Measurements from ENCODE around the gene MRPS2. TPM values are rescaled to one million over a fixed set of nuclear protein-coding genes. Genes with fewer than 3 reads are reported as not detected.

MRPS2 gene
- total and polyA plus RNA-seq, 2 donors (not counting 3 experiments of a cell fraction or from before 2014, with no cell fraction given) = 50.8 to 231 TPM

- intact Hi-C loops (cut with micrococcal nuclease) (loop anchor here (5.0 kb wide), 1 partner anchor 100 kb away; no protein-coding TSS in a partner anchor), dilution Hi-C loops (cut with MboI; ENCODE audit: extremely low pct_ligation_motif_present, low sequenced_read_pairs) (no loop called here)
- no peak overlapping the region for H2AFZ ChIP-seq (ENCODE audit: low read depth, low read length)
- no peaks in the 10 kb centered on the region for H3K27me3 ChIP-seq (ENCODE audit: control insufficient read depth in 2 of 2, insufficient read depth in 2 of 2, low read length in 2 of 2)
- ChIA-PET CTCF (no interaction called here), POLR2A (no interaction called here)
- H3K9me3 ChIP-seq (replicated peaks; ENCODE audit: control insufficient read depth, insufficient read depth, low read length) = no peaks in the 10 kb centered on the region
- BruUV-seq (replicated peaks) = no TSS peak
- H3K36me3 ChIP-seq (ENCODE audit: control insufficient read depth in 2 of 2, extremely low read depth in 1 of 2, insufficient read depth in 2 of 2, low read length in 2 of 2) = peaks cover 2 to 28% of the 10 kb centered on the region in 2 experiments
- peaks cover 21% of the 10 kb centered on the region for H3K79me2 ChIP-seq (ENCODE audit: control insufficient read depth, insufficient read depth, low read length)
- DNase-seq (ENCODE audit: low read depth, low spot score) = no peak
- no peaks in the 10 kb centered on the region for H4K20me1 ChIP-seq (replicated peaks; ENCODE audit: control insufficient read depth, extremely low read depth, insufficient read depth, low read length)
- no peak for FAIRE-seq
- no peak overlapping the region for H3K27ac ChIP-seq (ENCODE audit: insufficient read depth, low read depth, low read length)
- no peaks in the 10 kb centered on the region for H3K9me1 ChIP-seq (replicated peaks; ENCODE audit: control insufficient read depth, extremely low read depth, insufficient read depth, low read length)
- peaks cover 14% of the 10 kb centered on the region for H3K4me1 ChIP-seq (ENCODE audit: control insufficient read depth, extremely low read depth, insufficient read depth, low read length)
- no peak overlapping the region for H3K9ac ChIP-seq (replicated peaks; ENCODE audit: extremely low read depth, insufficient read depth, low read length)
- H3K4me3 ChIP-seq (replicated peaks in 1 of 3; ENCODE audit: insufficient read depth in 1 of 3, low read depth in 1 of 3, low read length in 3 of 3) = no peak overlapping the region
- no peak for TF ChIP-seq FOS (IDR thresholded peaks at IDR 0.05; ENCODE audit: borderline replicate concordance, insufficient read depth, low read length)
- TF ChIP-seq JUN (IDR thresholded peaks at IDR 0.05; ENCODE audit: borderline replicate concordance, insufficient read depth, insufficient read length, low read depth) = no peak
- TF ChIP-seq POLR2AphosphoS5 (IDR thresholded peaks at IDR 0.05; ENCODE audit: insufficient read depth, low read depth, low read length) = no peak
- no peak for TF ChIP-seq GATA2 (IDR thresholded peaks at IDR 0.05; ENCODE audit: insufficient read depth, insufficient read length, low read depth, low read length)
- no peak for TF ChIP-seq MYC (IDR thresholded peaks at IDR 0.05; ENCODE audit: low read depth, low read length)
- no peak for TF ChIP-seq EZH2 (IDR thresholded peaks at IDR 0.05; ENCODE audit: borderline replicate concordance, low read depth, low read length, severe bottlenecking)
- no peak for TF ChIP-seq POLR2A (IDR thresholded peaks at IDR 0.05; ENCODE audit: low read depth, low read length)
- no peak for TF ChIP-seq MAX (IDR thresholded peaks at IDR 0.05; ENCODE audit: insufficient read depth, insufficient read length)
- TF ChIP-seq CTCF (IDR thresholded peaks at IDR 0.05; ENCODE audit: extremely low read depth in 1 of 2, insufficient read depth in 1 of 2, low read depth in 1 of 2, low read length in 2 of 2) = no peak
- peak overlapping the region; percentile 92 for H3K4me2 ChIP-seq (ENCODE audit: insufficient read depth, low read length)
Measured at GRCh38 chr9:135502168-135502872, 1.8 kb downstream of the MRPS2 start.

Data from endothelial cell of umbilical vein (primary cell).